IPS DF 6.9 (cell line): ENCODE data around the gene ROR1.

Experiments
- DNase-seq: peaks from one replicate; pipeline ENCODE4 v3.0.0-alpha.2; 2013; ENCODE audit warnings: low read depth, low spot score
- H3K27ac ChIP-seq: one replicate; pipeline ENCODE4 v1.5.1; 2013; ENCODE audit warnings: low read length, control low read depth
- H3K27me3 ChIP-seq: 2 replicates; pipeline ENCODE4 v1.6.1; 2013; ENCODE audit warnings: mild to moderate bottlenecking, low read length; ENCODE audit not compliant: control insufficient read depth, insufficient read depth
- H3K36me3 ChIP-seq: 2 replicates; pipeline ENCODE4 v1.6.1; 2013; ENCODE audit warnings: low read length; ENCODE audit not compliant: control insufficient read depth, insufficient read depth
- H3K4me1 ChIP-seq: 2 replicates; pipeline ENCODE4 v1.6.1; 2013; ENCODE audit warnings: low read length; ENCODE audit not compliant: control insufficient read depth, insufficient read depth
- H3K4me3 ChIP-seq: 2 replicates; pipeline ENCODE4 v1.5.1; 2013; ENCODE audit warnings: mild to moderate bottlenecking, low read length
- H3K9me3 ChIP-seq: 2 replicates; pipeline ENCODE4 v1.6.1; 2013; ENCODE audit warnings: low read length, inconsistent platforms; ENCODE audit not compliant: control insufficient read depth, insufficient read depth
- WGBS: extraction: QIAGEN DNeasy Blood & Tissue Kit; methylation state at CpG from one replicate; pipeline ENCODE4 v1.1.7; 2013; ENCODE audit warnings: mixed read lengths, missing lambda C conversion rate; ENCODE audit not compliant: insufficient read length, insufficient coverage; 5-methylcytosine and 5-hydroxymethylcytosine counted together

ROR1 gene

GRCh38 chr1:63943393-63943792 lies 169.6 kb downstream of the ROR1 start:
- DNase-seq, result no peak
- peaks cover 2% of the 10 kb centered on the region; the same call in 1 of the 2 replicates for H3K4me1 ChIP-seq
- no peak overlapping the region for H3K4me3 ChIP-seq
- H3K27ac ChIP-seq, result no peak overlapping the region
- no peaks in the 10 kb centered on the region for H3K9me3 ChIP-seq
- WGBS, result no CpG with 5 or more reads among the region's 3 CpGs
- no peaks in the 10 kb centered on the region for H3K36me3 ChIP-seq
- H3K27me3 ChIP-seq, result no peaks in the 10 kb centered on the region

DNA sequence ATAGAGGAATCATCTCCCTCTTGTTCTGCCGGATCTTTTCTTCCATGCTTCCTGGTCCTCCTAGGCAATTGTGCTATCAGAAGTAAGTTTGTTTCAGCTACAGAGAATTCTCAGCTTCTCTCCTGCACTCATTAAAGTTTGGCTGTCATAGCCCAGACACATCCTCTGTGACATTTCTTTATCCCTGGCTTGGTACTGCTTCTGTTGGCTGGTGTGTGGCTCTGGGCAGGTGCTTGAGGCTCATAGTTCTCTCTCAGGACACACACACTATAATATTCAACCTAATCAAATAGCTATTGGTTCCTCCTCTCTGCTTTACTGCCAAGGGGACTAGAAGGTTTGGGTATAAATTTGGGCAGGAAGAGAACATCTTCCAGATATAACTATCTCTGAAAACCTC lies 172.1 kb downstream of the ROR1 start:
- Histone ChIP-seq H3K27me3 (no peaks in the 10 kb centered on the region), H3K27ac (no peak overlapping the region), H3K36me3 (no peaks in the 10 kb centered on the region), H3K9me3 (no peaks in the 10 kb centered on the region), H3K4me3 (no peak overlapping the region), H3K4me1 (peaks cover 2% of the 10 kb centered on the region; the same call in 1 of the 2 replicates)
- no CpG with 5 or more reads among the region's 1 CpG for WGBS
- no peak for DNase-seq

GRCh38 chr1:63946866-63947491 lies 173.2 kb downstream of the ROR1 start:
- Histone ChIP-seq H3K9me3 (no peaks in the 10 kb centered on the region), H3K4me1 (peaks cover 3% of the 10 kb centered on the region; the same call in 1 of the 2 replicates), H3K4me3 (no peak overlapping the region), H3K27me3 (no peaks in the 10 kb centered on the region), H3K27ac (no peak overlapping the region), H3K36me3 (no peaks in the 10 kb centered on the region)
- WGBS, result no CpG with 5 or more reads among the region's 11 CpGs
- no peak for DNase-seq

DNA sequence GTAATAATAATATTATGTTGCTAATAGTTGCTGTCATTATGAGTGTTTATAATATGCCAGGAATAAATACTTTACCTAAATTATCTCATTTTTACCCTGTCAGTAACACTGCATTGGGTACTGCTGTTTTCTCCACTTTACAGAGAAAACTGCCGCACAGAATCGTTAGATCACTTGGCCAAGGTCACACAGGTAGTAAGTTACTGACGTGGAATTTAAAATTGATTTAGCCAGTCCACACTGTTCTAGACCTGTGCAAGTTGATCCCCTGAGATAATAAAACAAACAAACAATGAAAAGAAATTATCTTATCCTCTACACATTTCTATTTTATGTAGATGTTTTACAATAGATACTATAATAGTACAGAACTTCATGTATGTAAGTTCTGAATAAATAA lies 174.1 kb downstream of the ROR1 start:
- no peak overlapping the region for H3K27ac ChIP-seq
- peaks cover 3% of the 10 kb centered on the region; the same call in 1 of the 2 replicates for H3K4me1 ChIP-seq
- H3K36me3 ChIP-seq, result no peaks in the 10 kb centered on the region
- no peak for DNase-seq
- no peak overlapping the region for H3K4me3 ChIP-seq
- WGBS, result no CpG with 5 or more reads among the region's 3 CpGs
- no peaks in the 10 kb centered on the region for H3K9me3 ChIP-seq
- H3K27me3 ChIP-seq, result no peaks in the 10 kb centered on the region

- H3K4me3 ChIP-seq, result no peak overlapping the region
- H3K4me1 ChIP-seq, result 0 out of 2 replicates have a peak, but pooled peaks cover 1% of the 10 kb centered on the region
- no peak for DNase-seq
- whole genome bisulfite sequencing, result no CpG with 5 or more reads among the region's 3 CpGs
- 0 out of 2 replicates have a peak, but pooled peaks cover 3% of the 10 kb centered on the region for H3K9me3 ChIP-seq
- H3K27me3 ChIP-seq, result no peaks in the 10 kb centered on the region
- H3K36me3 ChIP-seq, result no peaks in the 10 kb centered on the region
- H3K27ac ChIP-seq, result no peak overlapping the region
Measured at GRCh38 chr1:63950023-63950422, 176.2 kb downstream of the ROR1 start.

DNA sequence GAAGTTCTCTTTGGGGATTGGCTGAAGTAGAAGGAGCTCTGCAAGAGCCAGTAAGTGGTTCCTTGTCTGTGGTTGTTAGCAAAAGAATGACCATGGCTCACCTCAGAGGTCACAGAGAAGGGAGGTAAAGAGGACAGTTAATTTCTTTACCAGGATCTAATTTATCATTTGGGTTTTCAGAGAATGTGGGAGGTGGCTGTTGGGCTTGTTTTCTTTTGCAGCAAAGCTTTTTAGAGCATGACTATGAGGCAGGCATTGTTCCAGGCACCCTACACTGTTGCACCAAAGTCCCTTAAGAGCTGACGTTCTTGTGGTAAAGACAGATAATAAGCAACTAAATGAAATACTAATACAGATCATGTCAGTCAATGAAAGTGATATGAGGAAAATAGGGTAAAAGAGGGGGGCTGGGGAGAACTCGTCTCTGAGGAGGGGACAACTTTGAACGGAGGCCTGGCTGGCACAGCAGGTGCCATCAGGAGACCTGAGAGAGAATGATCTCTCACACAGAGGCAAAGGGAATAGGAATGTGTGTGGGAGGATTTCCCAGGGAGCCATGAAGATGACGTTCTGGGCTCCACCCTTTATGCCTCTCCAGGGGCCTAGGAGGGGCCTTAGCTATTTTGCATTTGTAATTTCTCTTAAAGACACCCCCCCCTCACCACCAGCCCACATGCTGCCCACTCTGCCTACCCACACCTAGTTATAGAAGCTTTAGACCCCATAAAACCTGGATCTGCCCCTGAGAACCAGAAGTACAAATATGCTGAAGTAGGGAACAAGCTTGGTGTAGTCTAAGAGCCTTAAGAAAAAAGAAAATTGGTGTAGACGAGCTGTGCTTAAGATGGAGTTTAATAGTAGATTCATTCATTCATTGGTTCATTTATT lies 177.5 kb downstream of the ROR1 start:
- Histone ChIP-seq H3K27ac (no peak overlapping the region), H3K4me1 (0 out of 2 replicates have a peak, but pooled peaks cover 1% of the 10 kb centered on the region), H3K9me3 (0 out of 2 replicates have a peak, but pooled peaks cover 3% of the 10 kb centered on the region), H3K4me3 (no peak overlapping the region), H3K27me3 (no peaks in the 10 kb centered on the region), H3K36me3 (no peaks in the 10 kb centered on the region)
- no CpG with 5 or more reads among the region's 5 CpGs for WGBS
- no peak for DNase-seq

DNA sequence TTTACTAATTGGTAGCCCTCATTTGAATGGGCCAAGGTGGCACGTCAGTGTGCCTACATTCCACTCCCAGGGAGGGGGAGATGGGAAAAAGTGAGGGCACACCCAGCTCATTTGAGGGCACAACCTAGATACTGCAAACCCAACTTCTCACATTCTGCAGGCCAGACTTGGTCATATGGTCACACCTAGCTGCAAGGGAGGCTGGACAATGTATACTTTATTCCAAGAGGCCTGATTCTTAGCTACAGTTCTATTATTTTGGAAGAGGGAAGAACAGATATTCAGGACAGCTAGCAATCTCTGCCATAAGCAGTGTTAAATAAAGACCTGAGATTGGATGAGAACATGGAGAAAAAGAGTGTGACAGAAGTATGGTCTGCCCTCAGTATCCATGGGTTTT lies 180.4 kb downstream of the ROR1 start:
- no peaks in the 10 kb centered on the region for H3K27me3 ChIP-seq
- no peak overlapping the region for H3K27ac ChIP-seq
- 0 out of 2 replicates have a peak, but pooled peaks cover 3% of the 10 kb centered on the region for H3K9me3 ChIP-seq
- no peaks in the 10 kb centered on the region for H3K36me3 ChIP-seq
- no CpG with 5 or more reads among the region's 1 CpG for WGBS
- H3K4me1 ChIP-seq, result 0 out of 2 replicates have a peak, but pooled peaks cover 1% of the 10 kb centered on the region
- no peak for DNase-seq
- no peak overlapping the region for H3K4me3 ChIP-seq

- peaks cover 3% of the 10 kb centered on the region; the same call in 1 of the 2 replicates for H3K4me1 ChIP-seq
- 0 out of 2 replicates have a peak, but pooled peaks cover 3% of the 10 kb centered on the region for H3K9me3 ChIP-seq
- H3K27ac ChIP-seq, result no peak overlapping the region
- H3K36me3 ChIP-seq, result no peaks in the 10 kb centered on the region
- H3K4me3 ChIP-seq, result no peak overlapping the region
- DNase-seq, result no peak
- WGBS, result no CpG with 5 or more reads among the region's 8 CpGs
- H3K27me3 ChIP-seq, result no peaks in the 10 kb centered on the region
Measured at GRCh38 chr1:63955370-63956145, 181.7 kb downstream of the ROR1 start.

DNA sequence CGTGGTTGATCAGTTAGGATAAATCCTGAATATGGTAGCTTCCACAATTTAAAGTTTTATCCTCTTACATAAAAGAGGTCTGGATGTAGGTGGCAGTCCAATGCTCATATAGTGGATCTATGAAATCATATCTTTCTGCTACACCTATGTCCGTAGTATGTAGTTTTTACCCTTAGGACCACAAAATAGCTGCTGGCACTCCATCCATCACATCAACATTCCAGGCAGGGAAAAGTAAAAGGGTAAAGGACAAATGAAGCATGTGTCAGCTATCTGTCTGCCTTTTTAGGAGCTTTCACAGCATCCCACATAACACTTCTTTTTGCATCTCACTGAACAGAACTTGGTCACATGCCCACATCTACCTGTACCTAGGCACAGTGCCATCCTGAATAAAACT lies 184.7 kb downstream of the ROR1 start:
- no CpG with 5 or more reads among the region's 2 CpGs for WGBS
- Histone ChIP-seq H3K9me3 (0 out of 2 replicates have a peak, but pooled peaks cover 3% of the 10 kb centered on the region), H3K4me1 (peaks cover 2% of the 10 kb centered on the region; the same call in 1 of the 2 replicates), H3K27me3 (no peaks in the 10 kb centered on the region), H3K36me3 (no peaks in the 10 kb centered on the region), H3K4me3 (no peak overlapping the region), H3K27ac (no peak overlapping the region)
- DNase-seq, result no peak

- WGBS, result no CpG with 5 or more reads among the region's 5 CpGs
- H3K36me3 ChIP-seq, result no peaks in the 10 kb centered on the region
- no peaks in the 10 kb centered on the region for H3K9me3 ChIP-seq
- H3K27me3 ChIP-seq, result no peaks in the 10 kb centered on the region
- peaks cover 2% of the 10 kb centered on the region; the same call in 1 of the 2 replicates for H3K4me1 ChIP-seq
- H3K4me3 ChIP-seq, result no peak overlapping the region
- DNase-seq, result no peak
- no peak overlapping the region for H3K27ac ChIP-seq
Measured at GRCh38 chr1:63960326-63960725, 186.5 kb downstream of the ROR1 start.
